Ovary (tissue), 3 donors: ENCODE data around the gene SBK2.

ENCODE experiments used
- EP300 ChIP-seq: sonication (generic); formaldehyde crosslinking; IDR thresholded peaks from one replicate; pipeline ENCODE4 v1.6.1; 2017; ENCODE audit warnings: antibody characterized with exemption
- TF ChIP-seq, protein P1 (sequence below), 3 donors: fragments of 450-650 bp in 2 of 3; fragments of 200-600 bp in 1 of 3; IDR thresholded peaks; one replicate each; pipeline versions ENCODE4 v1.5.1 to v1.8.0; 2016 to 2022; ENCODE audit warnings: antibody characterized with exemption in 3 of 3, mild to moderate bottlenecking in 1 of 3
- donor health status: DM: no; HTN: no; CAD: no.

DNA sequence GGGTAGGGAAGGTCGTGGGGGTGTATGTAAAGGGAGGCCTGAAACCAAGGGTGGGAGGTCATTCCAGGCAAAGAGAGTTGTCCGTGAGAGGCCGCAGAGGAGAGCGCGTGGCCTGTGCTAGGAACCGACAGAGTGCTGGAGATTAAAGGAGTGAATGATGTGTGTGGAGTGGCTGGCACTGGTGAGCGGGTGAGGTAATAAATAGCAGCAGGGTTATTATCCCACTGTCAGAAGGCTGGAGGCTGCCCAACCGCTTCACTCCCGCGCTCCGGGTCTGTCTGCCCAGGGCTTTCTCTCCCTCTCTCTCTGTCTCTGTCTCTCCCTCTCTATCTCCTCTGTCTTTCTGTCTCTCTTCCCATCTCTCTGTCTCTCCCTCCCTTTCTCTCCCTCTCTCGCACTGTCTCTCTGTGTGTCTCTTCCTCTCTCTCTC, 26.3 kb upstream of the SBK2 start:
- TF ChIP-seq, protein P1, sequence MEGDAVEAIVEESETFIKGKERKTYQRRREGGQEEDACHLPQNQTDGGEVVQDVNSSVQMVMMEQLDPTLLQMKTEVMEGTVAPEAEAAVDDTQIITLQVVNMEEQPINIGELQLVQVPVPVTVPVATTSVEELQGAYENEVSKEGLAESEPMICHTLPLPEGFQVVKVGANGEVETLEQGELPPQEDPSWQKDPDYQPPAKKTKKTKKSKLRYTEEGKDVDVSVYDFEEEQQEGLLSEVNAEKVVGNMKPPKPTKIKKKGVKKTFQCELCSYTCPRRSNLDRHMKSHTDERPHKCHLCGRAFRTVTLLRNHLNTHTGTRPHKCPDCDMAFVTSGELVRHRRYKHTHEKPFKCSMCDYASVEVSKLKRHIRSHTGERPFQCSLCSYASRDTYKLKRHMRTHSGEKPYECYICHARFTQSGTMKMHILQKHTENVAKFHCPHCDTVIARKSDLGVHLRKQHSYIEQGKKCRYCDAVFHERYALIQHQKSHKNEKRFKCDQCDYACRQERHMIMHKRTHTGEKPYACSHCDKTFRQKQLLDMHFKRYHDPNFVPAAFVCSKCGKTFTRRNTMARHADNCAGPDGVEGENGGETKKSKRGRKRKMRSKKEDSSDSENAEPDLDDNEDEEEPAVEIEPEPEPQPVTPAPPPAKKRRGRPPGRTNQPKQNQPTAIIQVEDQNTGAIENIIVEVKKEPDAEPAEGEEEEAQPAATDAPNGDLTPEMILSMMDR (IDR thresholded peaks at IDR 0.05) = no peak
- TF ChIP-seq EP300 = no peak
